Mucosa of rectum (tissue), 2 donors: ENCODE data around the gene ELAVL3.
"Not testable (repeated sequence)": the region's sequence is repeated elsewhere in the genome, so short reads cannot be mapped to it uniquely, and the experiment has no call there.

Experiments
- H3K27ac ChIP-seq, 2 donors: one replicate each; pipeline ENCODE4 v1.7.0; 2013; ENCODE audit warnings: inconsistent platforms in 2 of 2, low read depth in 2 of 2, low read length in 2 of 2
- H3K27me3 ChIP-seq, 2 donors: one replicate each; pipeline ENCODE4 v1.7.0; 2013; ENCODE audit warnings: low read length in 2 of 2; ENCODE audit not compliant: control insufficient read depth in 2 of 2, insufficient read depth in 2 of 2
- H3K36me3 ChIP-seq, 2 donors: one replicate each; pipeline ENCODE4 v1.7.0; 2013; ENCODE audit warnings: low read length in 2 of 2; ENCODE audit not compliant: control insufficient read depth in 2 of 2, insufficient read depth in 2 of 2
- H3K4me1 ChIP-seq, 2 donors: one replicate each; pipeline ENCODE4 v1.7.0; 2013; ENCODE audit warnings: low read length in 2 of 2, mild to moderate bottlenecking in 1 of 2; ENCODE audit not compliant: control insufficient read depth in 2 of 2, insufficient read depth in 2 of 2
- H3K4me3 ChIP-seq, 2 donors: one replicate each; pipeline ENCODE4 v1.7.0; 2013; ENCODE audit warnings: low read length in 2 of 2
- H3K9ac ChIP-seq, 2 donors: one replicate each; pipeline ENCODE4 v1.7.0; 2013; ENCODE audit warnings: low read length in 2 of 2, low read depth in 1 of 2, mild to moderate bottlenecking in 1 of 2
- H3K9me3 ChIP-seq, 2 donors: one replicate each; pipeline ENCODE4 v1.7.0; 2013; ENCODE audit warnings: low read length in 2 of 2; ENCODE audit not compliant: control insufficient read depth in 2 of 2
- donor health status: healthy.
- donor health status: Normal muscosa, but diverticular disease.

The ELAVL3 gene

GRCh38 chr19:11458912-11459311 is 21.9 kb downstream of the ELAVL3 start:
- not testable (repeated sequence) for H3K9me3 ChIP-seq, H3K36me3 ChIP-seq, H3K4me1 ChIP-seq, H3K4me3 ChIP-seq, H3K27ac ChIP-seq, H3K9ac ChIP-seq, H3K27me3 ChIP-seq

- H3K9ac ChIP-seq: no peak overlapping the region
- peaks cover 0 to 1% of the 10 kb centered on the region in 2 donors for H3K27me3 ChIP-seq
Measured at GRCh38 chr19:11458236-11458900, 22.5 kb downstream of the ELAVL3 start.

DNA sequence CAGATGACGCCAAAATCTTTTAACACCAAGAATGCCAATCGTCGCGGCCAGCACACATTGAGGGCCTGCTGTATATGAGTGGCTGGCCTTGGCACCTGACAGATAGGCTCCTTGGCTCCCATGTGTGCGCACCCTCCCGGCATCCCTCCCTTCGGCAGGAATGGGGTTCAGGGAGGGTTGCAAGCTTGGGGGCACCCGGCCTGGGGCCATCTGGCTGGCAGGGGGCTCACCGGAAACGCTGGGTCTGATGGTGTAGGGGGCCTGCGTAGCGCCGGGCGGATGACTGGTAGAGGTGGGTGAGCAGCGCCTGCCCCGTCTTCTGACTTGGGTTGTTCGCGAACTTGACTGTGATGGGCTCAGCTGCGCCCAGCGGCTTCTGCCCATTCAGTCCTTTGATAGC is 23.0 kb downstream of the ELAVL3 start:
- no peaks in the 10 kb centered on the region for H3K4me1 ChIP-seq
- no peaks in the 10 kb centered on the region for H3K27me3 ChIP-seq
- H3K9ac ChIP-seq: no peak overlapping the region
- no peak overlapping the region for H3K27ac ChIP-seq
- H3K4me3 ChIP-seq: no peak overlapping the region
- H3K9me3 ChIP-seq: no peaks in the 10 kb centered on the region
- no peaks in the 10 kb centered on the region for H3K36me3 ChIP-seq

More at GRCh38 chr19:11458236-11458900, 22.5 kb downstream of the ELAVL3 start:
- Histone ChIP-seq H3K27ac (no peak overlapping the region), H3K36me3 (no peaks in the 10 kb centered on the region), H3K9me3 (no peaks in the 10 kb centered on the region), H3K4me3 (no peak overlapping the region), H3K4me1 (no peaks in the 10 kb centered on the region)

DNA sequence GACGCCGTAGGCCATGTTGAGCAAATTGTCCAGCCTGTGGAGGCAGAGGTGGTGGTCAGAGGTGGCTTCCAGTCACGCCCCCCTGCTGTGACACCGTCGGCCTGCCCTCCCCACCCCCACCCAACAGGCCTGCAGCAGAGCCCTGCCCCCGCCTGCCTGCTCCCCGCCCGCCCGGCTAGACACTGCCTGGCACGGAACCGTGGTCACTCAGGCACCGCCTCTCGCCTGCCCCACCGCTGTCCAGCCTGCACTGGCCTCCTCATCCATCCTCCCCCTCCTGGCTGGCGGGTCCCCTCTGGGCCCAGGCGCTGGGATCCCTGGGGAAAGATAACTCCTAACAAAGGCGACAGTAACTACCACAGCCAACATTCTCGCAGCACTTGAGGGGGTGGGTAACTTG is 23.7 kb downstream of the ELAVL3 start:
- Histone ChIP-seq H3K9me3 (no peaks in the 10 kb centered on the region), H3K27me3 (no peaks in the 10 kb centered on the region), H3K4me3 (no peak overlapping the region), H3K4me1 (no peaks in the 10 kb centered on the region), H3K27ac (no peak overlapping the region), H3K36me3 (no peaks in the 10 kb centered on the region), H3K9ac (no peak overlapping the region)

GRCh38 chr19:11456659-11457058 is 24.2 kb downstream of the ELAVL3 start:
- Histone ChIP-seq H3K4me1 (no peaks in the 10 kb centered on the region), H3K9ac (no peak overlapping the region), H3K27ac (no peak overlapping the region), H3K27me3 (no peaks in the 10 kb centered on the region), H3K36me3 (no peaks in the 10 kb centered on the region), H3K9me3 (no peaks in the 10 kb centered on the region), H3K4me3 (no peak overlapping the region)

GRCh38 chr19:11455233-11455554 is 25.7 kb downstream of the ELAVL3 start:
- not testable (repeated sequence) for H3K4me1 ChIP-seq, H3K9me3 ChIP-seq, H3K4me3 ChIP-seq, H3K27me3 ChIP-seq, H3K9ac ChIP-seq, H3K36me3 ChIP-seq, H3K27ac ChIP-seq

GRCh38 chr19:11453468-11454341 is 27.1 kb downstream of the ELAVL3 start:
- H3K4me3 ChIP-seq: no peak overlapping the region
- no peaks in the 10 kb centered on the region for H3K27me3 ChIP-seq
- H3K9ac ChIP-seq: no peak overlapping the region
- H3K9me3 ChIP-seq: no peaks in the 10 kb centered on the region
- H3K36me3 ChIP-seq: peaks cover 3 to 7% of the 10 kb centered on the region in 2 donors
- H3K4me1 ChIP-seq: no peaks in the 10 kb centered on the region
- no peak overlapping the region for H3K27ac ChIP-seq

- no peak overlapping the region for H3K27ac ChIP-seq
- no peaks in the 10 kb centered on the region for H3K9me3 ChIP-seq
- H3K36me3 ChIP-seq: peaks cover 9 to 16% of the 10 kb centered on the region in 2 donors
- H3K4me1 ChIP-seq: no peaks in the 10 kb centered on the region
- H3K9ac ChIP-seq: no peak overlapping the region
- no peaks in the 10 kb centered on the region for H3K27me3 ChIP-seq
- H3K4me3 ChIP-seq: no peak overlapping the region
Measured at GRCh38 chr19:11452620-11453310, 28.1 kb downstream of the ELAVL3 start.

GRCh38 chr19:11451871-11452619 is 28.8 kb downstream of the ELAVL3 start:
- Histone ChIP-seq H3K36me3 (peaks cover 17 to 23% of the 10 kb centered on the region in 2 donors), H3K27ac (no peak overlapping the region), H3K9ac (no peak overlapping the region), H3K27me3 (no peaks in the 10 kb centered on the region), H3K4me3 (no peak overlapping the region), H3K4me1 (no peaks in the 10 kb centered on the region), H3K9me3 (no peaks in the 10 kb centered on the region)
